HepG2 (cell line): Measurements from ENCODE around the gene AURKA. TPM values are rescaled to one million over a fixed set of nuclear protein-coding genes. Genes with fewer than 3 reads are reported as not detected.
A peak's percentile ranks its signal among the peaks of the same experiment; 100 is the strongest.

Source experiments
- ATAC-seq: fragments of 200-7000 bp; cut with Tn5 transposase; 3 replicates; pipeline ENCODE4 v1.9.1; 2020; ENCODE audit warnings: mild to moderate bottlenecking, moderate library complexity
- BruUV-seq: library from RNA; stranded (reverse); fragments of 400-500 nt; replicated peaks from 2 replicates; lab custom pipeline; 2021; lab: Mats Ljungman, UMichigan
- CTCF ChIA-PET: fragments of 300-600 bp; formaldehyde crosslinking; extraction: SDS; loops from one replicate; lab custom pipeline; 2021; ENCODE audit warnings: low total read pairs, inconsistent platforms, low intra/inter-chr PET ratio; lab: Yijun Ruan, JAX
- POLR2A ChIA-PET: fragments of 350-600 bp; sonication (Branson Sonifier 250); formaldehyde crosslinking; loops from one replicate; lab custom pipeline; 2020; ENCODE audit warnings: antibody characterized with exemption, inconsistent platforms; lab: Yijun Ruan, JAX
- DNase-seq: peaks from one replicate; pipeline ENCODE4 v3.0.0-alpha.2; 2015; ENCODE audit warnings: low spot score
- FAIRE-seq: peaks from 3 replicates; lab custom pipeline; 2011; peaks lifted over from hg19 to GRCh38; lab: Jason Lieb, UNC
- H2AFZ ChIP-seq: one replicate; pipeline ENCODE4 v1.6.1; 2011; ENCODE audit warnings: low read length, inconsistent platforms
- H3K27ac ChIP-seq: fragments of 300-600 bp; 3 replicates; pipeline ENCODE4 v1.8.0; 2011; ENCODE audit warnings: mixed run types, mild to moderate bottlenecking, mixed read lengths, low read length, inconsistent platforms; ENCODE audit not compliant: insufficient read depth; ENCODE audit errors: extremely low read length
- H3K27me3 ChIP-seq, 2 experiments: fragments of 200-600 bp in 1 of 2; 2 replicates in 1 of 2; 3 replicates in 1 of 2; pipeline versions ENCODE4 v1.6.0 to v1.8.0; 2011; ENCODE audit warnings: low read length in 2 of 2, mild to moderate bottlenecking in 2 of 2, moderate library complexity in 2 of 2, inconsistent platforms in 1 of 2; ENCODE audit not compliant: insufficient read depth in 2 of 2, control insufficient read depth in 1 of 2
- H3K36me3 ChIP-seq, 2 experiments: fragments of 200-600 bp in 1 of 2; replicated peaks in 1 of 2; 2 replicates in 1 of 2; 3 replicates in 1 of 2; pipeline versions ENCODE4 v1.5.1 to v1.8.0; 2011; ENCODE audit warnings: low read length in 2 of 2, inconsistent platforms in 1 of 2; ENCODE audit not compliant: insufficient read depth in 2 of 2, control insufficient read depth in 1 of 2
- H3K4me1 ChIP-seq: 2 replicates; pipeline ENCODE4 v1.5.1; 2012; ENCODE audit warnings: low read length, inconsistent platforms; ENCODE audit not compliant: insufficient read depth
- H3K4me2 ChIP-seq: 2 replicates; pipeline ENCODE4 v1.6.0; 2011; ENCODE audit warnings: low read depth, low read length, inconsistent platforms
- H3K4me3 ChIP-seq, 3 experiments: fragments of 200-600 bp in 1 of 3; sonication (generic), shearing (Covaris generic) in 1 of 3; replicated peaks in 1 of 3; 2 replicates each; pipeline ENCODE4 v1.5.1; 2011 to 2016; ENCODE audit warnings: low read length in 3 of 3, inconsistent platforms in 2 of 3, low read depth in 2 of 3, mild to moderate bottlenecking in 2 of 3, control low read depth in 1 of 3, mixed read lengths in 1 of 3; ENCODE audit not compliant: insufficient read depth in 1 of 3
- H3K79me2 ChIP-seq: one replicate; pipeline ENCODE4 v1.6.1; 2011; ENCODE audit warnings: low read length, inconsistent platforms; ENCODE audit not compliant: insufficient read depth
- H3K9ac ChIP-seq: 2 replicates; pipeline ENCODE4 v1.6.0; 2011; ENCODE audit warnings: mild to moderate bottlenecking, low read depth, low read length, inconsistent platforms; ENCODE audit not compliant: insufficient read depth
- H3K9me3 ChIP-seq: 2 replicates; pipeline ENCODE4 v1.5.1; 2012; ENCODE audit warnings: mild to moderate bottlenecking, low read length
- H4K20me1 ChIP-seq: 2 replicates; pipeline ENCODE4 v1.6.0; 2011; ENCODE audit warnings: inconsistent platforms, mild to moderate bottlenecking, low read length, moderate library complexity; ENCODE audit not compliant: insufficient read depth
- ARID3A ChIP-seq: IDR thresholded peaks from 2 replicates; pipeline ENCODE4 v1.6.1; 2012; ENCODE audit warnings: low read depth, low read length, improper control_type of control experiment
- ASH2L ChIP-seq: fragments of 300-600, 200-600 bp; sonication (generic); IDR thresholded peaks from 2 replicates; pipeline ENCODE4 v1.7.0; 2017; ENCODE audit warnings: low read depth, mild to moderate bottlenecking, moderate library complexity, mixed read lengths, low read length; ENCODE audit not compliant: insufficient read length
- GTF3A ChIP-seq: sonication (generic); formaldehyde crosslinking; conservative IDR thresholded peaks from 2 replicates; pipeline ENCODE4 v1.4.0; 2020; ENCODE audit warnings: mild to moderate bottlenecking, missing genetic modification reagents
- HNRNPL ChIP-seq: fragments of 200-400 bp; formaldehyde crosslinking; IDR thresholded peaks from 2 replicates; pipeline ENCODE4 v1.6.1; 2017; ENCODE audit warnings: mild to moderate bottlenecking, low read depth, low read length
- HOXA9 ChIP-seq: sonication (generic); formaldehyde crosslinking; IDR thresholded peaks from 2 replicates; pipeline ENCODE4 v1.8.1; 2022; ENCODE audit warnings: missing genetic modification reagents, mild to moderate bottlenecking, moderate library complexity, borderline replicate concordance
- KDM5A ChIP-seq: fragments of 200-600 bp; sonication (generic); IDR thresholded peaks from 2 replicates; pipeline ENCODE4 v1.7.0; 2018; ENCODE audit warnings: antibody characterized with exemption, mild to moderate bottlenecking, low read length, borderline replicate concordance
- NFKBIZ ChIP-seq: IDR thresholded peaks from 2 replicates; pipeline ENCODE4 v1.6.1; 2018; ENCODE audit warnings: missing genetic modification reagents, missing compliant biosample characterization
- POGZ ChIP-seq: sonication (generic); formaldehyde crosslinking; IDR thresholded peaks from 2 replicates; pipeline ENCODE4 v1.4.0; 2020; ENCODE audit warnings: mild to moderate bottlenecking, missing genetic modification reagents
- POLR2A ChIP-seq, 2 experiments: IDR thresholded peaks; 2 replicates each; pipeline ENCODE4 v1.6.1; 2011; ENCODE audit warnings: low read depth in 2 of 2, low read length in 2 of 2, mild to moderate bottlenecking in 1 of 2, moderate library complexity in 1 of 2; ENCODE audit not compliant: insufficient read depth in 1 of 2
- POLR2AphosphoS2 ChIP-seq: IDR thresholded peaks from 2 replicates; pipeline ENCODE4 v1.6.1; 2011; ENCODE audit warnings: low read depth, low read length, improper control_type of control experiment
- RBFOX2 ChIP-seq: fragments of 200-400 bp; formaldehyde crosslinking; IDR thresholded peaks from 2 replicates; pipeline ENCODE4 v1.6.1; 2017; ENCODE audit warnings: low read depth, mild to moderate bottlenecking, low read length
- TFAP4 ChIP-seq: sonication (generic); IDR thresholded peaks from 2 replicates; pipeline ENCODE4 v1.6.1; 2016; ENCODE audit warnings: low read depth, borderline replicate concordance
- ZBTB42 ChIP-seq: sonication (generic); formaldehyde crosslinking; IDR thresholded peaks from 2 replicates; pipeline ENCODE4 v1.5.0; 2020; ENCODE audit warnings: mild to moderate bottlenecking, missing genetic modification reagents
- ZNF260 ChIP-seq: sonication (generic); formaldehyde crosslinking; IDR thresholded peaks from 2 replicates; pipeline ENCODE4 v1.4.0; 2020; ENCODE audit warnings: missing genetic modification reagents, low read depth, mild to moderate bottlenecking, borderline replicate concordance
- ZNF562 ChIP-seq: sonication (generic); formaldehyde crosslinking; IDR thresholded peaks from 2 replicates; pipeline ENCODE4 v1.8.0; 2022; ENCODE audit warnings: missing genetic modification reagents, borderline replicate concordance
- ZSCAN29 ChIP-seq: sonication (generic); formaldehyde crosslinking; conservative IDR thresholded peaks from 2 replicates; pipeline ENCODE4 v1.4.0; 2020; ENCODE audit warnings: mild to moderate bottlenecking, missing genetic modification reagents
- WGBS: methylation state at CpG from one replicate; pipeline ENCODE4 v1.1.6; 2017; ENCODE audit warnings: low lambda C conversion rate; 5-methylcytosine and 5-hydroxymethylcytosine counted together
- in situ Hi-C: cut with HindIII; loops from 2 replicates; pipeline ENCODE4 v1.10.0; 2017; ENCODE audit warnings: low pct_unique_long_range_greater_than_20kb; ENCODE audit not compliant: extremely low pct_ligation_motif_present
- intact Hi-C: fragments of 100-400 bp; cut with micrococcal nuclease; formaldehyde crosslinking; loops from one replicate; pipeline ENCODE4 v1.10.0; 2022; ENCODE audit not compliant: unreplicated experiment
- polyA plus RNA-seq, 8 experiments: library from polyadenylated mRNA; depleted of rRNA in 3 of 8; stranded (reverse) in 7 of 8; unstranded in 1 of 8; fragments of >200 nt; fragmentation: Illumina TruSeq in 4 of 8; extraction: Trizol in 4 of 8; gene quantifications; 2 replicates each; pipeline versions ENCODE4 v1.2.1 to v1.2.3, GENCODE V29; 2011 to 2016; ENCODE audit warnings: low read depth in 4 of 8, missing spikeins in 1 of 8, mixed read lengths in 1 of 8; ENCODE audit not compliant: insufficient read depth in 1 of 8
- total RNA-seq, 5 experiments: library from RNA; depleted of rRNA; stranded (reverse); fragments of >200 nt; fragmentation: Illumina TruSeq; extraction: Trizol; gene quantifications; 2 replicates each; pipeline ENCODE4 v1.2.3, GENCODE V29; 2016; ENCODE audit warnings: low read depth in 1 of 5
- TF ChIP-seq, protein P1 (sequence below): IDR thresholded peaks from 2 replicates; pipeline ENCODE4 v1.6.1; 2016; ENCODE audit warnings: low read depth
- TF ChIP-seq, protein P2 (sequence below): sonication (generic); formaldehyde crosslinking; IDR thresholded peaks from 2 replicates; pipeline ENCODE4 v1.5.0; 2020; ENCODE audit warnings: missing genetic modification reagents

Gene AURKA
- total and polyA plus RNA-seq, 2 of the 13 experiments (the other 11 are each of a cell fraction or from before 2014, with no cell fraction given), result 96.4 to 224 TPM

GRCh38 chr20:56422824-56423189 is 30.8 kb upstream of the AURKA start:
- Histone ChIP-seq H3K9ac (no peak overlapping the region), H3K27ac (no peak overlapping the region), H3K4me2 (peak overlapping the region; percentile 63), H3K36me3 (no peaks in the 10 kb centered on the region), H3K4me3 (no peak overlapping the region; a peak in 1 of 6 replicates), H2AFZ (no peak overlapping the region), H3K9me3 (no peaks in the 10 kb centered on the region), H3K27me3 (no peaks in the 10 kb centered on the region), H4K20me1 (no peaks in the 10 kb centered on the region), H3K79me2 (no peaks in the 10 kb centered on the region), H3K4me1 (peaks cover 63% of the 10 kb centered on the region)
- 52% methylated on average over 4 of the region's 4 CpGs for WGBS
- POLR2A ChIA-PET, result interaction anchor here (1.2 to 3.0 kb wide), 4 partner anchors 11 to 30 kb away, joined by 3 to 7 read pairs (median 4); partner anchors contain the start of genes AURKA, CASS4 and CSTF1
- DNase-seq (no peak), FAIRE-seq (no peak), ATAC-seq (peak; percentile 9; the same call in 1 of the 3 replicates)
- CTCF ChIA-PET, result interaction anchor here (1.4 kb wide), 1 partner anchor 23 kb away, joined by 5 read pairs; no protein-coding TSS in a partner anchor
- intact Hi-C loops (loop anchor here (1.0 kb wide), 1 partner anchor 23 kb away; no protein-coding TSS in a partner anchor), in situ Hi-C loops (no loop called here)
- no TSS peak for BruUV-seq
- TF ChIP-seq HNRNPL (no peak), ZNF260 (no peak), POLR2A (IDR thresholded peaks at IDR 0.05; ENCODE audit: insufficient read depth in 1 of 2, low read depth in 2 of 2, low read length in 2 of 2) (no peak), KDM5A (no peak), RBFOX2 (no peak), TFAP4 (no peak), ZNF562 (CRISPR knock-in tag) (no peak), ASH2L (peak; percentile 44), ARID3A (no peak; the same call in 1 of the 2 replicates), GTF3A (0 out of 2 replicates have a peak, but pooled peaks have one; percentile 7), ZBTB42 (CRISPR knock-in tag) (no peak), POLR2AphosphoS2 (no peak), NFKBIZ (CRISPR knock-in tag) (no peak), ZSCAN29 (CRISPR knock-in tag) (no peak), HOXA9 (no peak), POGZ (CRISPR knock-in tag) (peak; percentile 36; the same call in 1 of the 2 replicates)
- TF ChIP-seq, protein P1, sequence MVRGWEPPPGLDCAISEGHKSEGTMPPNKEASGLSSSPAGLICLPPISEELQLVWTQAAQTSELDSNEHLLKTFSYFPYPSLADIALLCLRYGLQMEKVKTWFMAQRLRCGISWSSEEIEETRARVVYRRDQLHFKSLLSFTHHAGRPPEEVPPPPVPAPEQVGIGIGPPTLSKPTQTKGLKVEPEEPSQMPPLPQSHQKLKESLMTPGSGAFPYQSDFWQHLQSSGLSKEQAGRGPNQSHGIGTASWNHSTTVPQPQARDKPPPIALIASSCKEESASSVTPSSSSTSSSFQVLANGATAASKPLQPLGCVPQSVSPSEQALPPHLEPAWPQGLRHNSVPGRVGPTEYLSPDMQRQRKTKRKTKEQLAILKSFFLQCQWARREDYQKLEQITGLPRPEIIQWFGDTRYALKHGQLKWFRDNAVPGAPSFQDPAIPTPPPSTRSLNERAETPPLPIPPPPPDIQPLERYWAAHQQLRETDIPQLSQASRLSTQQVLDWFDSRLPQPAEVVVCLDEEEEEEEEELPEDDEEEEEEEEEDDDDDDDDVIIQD (CRISPR knock-in tag), result no peak
- TF ChIP-seq, protein P2, sequence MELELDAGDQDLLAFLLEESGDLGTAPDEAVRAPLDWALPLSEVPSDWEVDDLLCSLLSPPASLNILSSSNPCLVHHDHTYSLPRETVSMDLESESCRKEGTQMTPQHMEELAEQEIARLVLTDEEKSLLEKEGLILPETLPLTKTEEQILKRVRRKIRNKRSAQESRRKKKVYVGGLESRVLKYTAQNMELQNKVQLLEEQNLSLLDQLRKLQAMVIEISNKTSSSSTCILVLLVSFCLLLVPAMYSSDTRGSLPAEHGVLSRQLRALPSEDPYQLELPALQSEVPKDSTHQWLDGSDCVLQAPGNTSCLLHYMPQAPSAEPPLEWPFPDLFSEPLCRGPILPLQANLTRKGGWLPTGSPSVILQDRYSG (CRISPR knock-in tag), result no peak
